Measurements from ENCODE around the gene CIDEC. TPM values are rescaled to one million over a fixed set of nuclear protein-coding genes. Genes with fewer than 3 reads are reported as not detected.
A peak's percentile ranks its signal among the peaks of the same experiment; 100 is the strongest.

The CIDEC gene
- total RNA-seq, 1 experiment from 2014 or later, result not detected

- DNase-seq (ENCODE audit: low read depth, low spot score) (no peak), ATAC-seq (no peak)
- in situ Hi-C loops (cut with HindIII; ENCODE audit: low pct_unique_long_range_greater_than_20kb, low sequenced_read_pairs), result no loop called here
- no peak overlapping the region for H3K27ac ChIP-seq (ENCODE audit: low read length)
- intact Hi-C loops (cut with micrococcal nuclease; ENCODE audit: unreplicated experiment), result no loop called here
- peaks cover 4% of the 10 kb centered on the region; the same call in 1 of the 2 replicates for H3K36me3 ChIP-seq (ENCODE audit: control insufficient read depth, insufficient read depth, low read length)
- H3K4me1 ChIP-seq (ENCODE audit: control insufficient read depth, insufficient read depth, low read length), result peaks cover 12% of the 10 kb centered on the region
- H3K4me3 ChIP-seq (ENCODE audit: low read depth in 2 of 2, low read length in 2 of 2), result no peak overlapping the region
- ChIA-PET POLR2A (interaction anchor here (0.6 kb wide), 1 partner anchor 56 kb away, joined by 3 read pairs; no protein-coding TSS in a partner anchor), CTCF (no interaction called here)
- TF ChIP-seq REST (IDR thresholded peaks at IDR 0.05; ENCODE audit: insufficient read depth in 1 of 2, low read depth in 2 of 2, low read length in 1 of 2) (no peak), POLR2AphosphoS5 (IDR thresholded peaks at IDR 0.05; ENCODE audit: low read depth, low read length) (no peak), SIN3A (IDR thresholded peaks at IDR 0.05; ENCODE audit: borderline replicate concordance, insufficient read depth, low read depth, low read length) (no peak), CTCF (IDR thresholded peaks at IDR 0.05) (no peak), TCF7L2 (IDR thresholded peaks at IDR 0.05; ENCODE audit: low read depth, low read length) (no peak)
- BruUV-seq (replicated peaks), result no TSS peak
- H3K9me3 ChIP-seq (ENCODE audit: control insufficient read depth, insufficient read depth, low read depth, low read length), result no peaks in the 10 kb centered on the region
- H3K27me3 ChIP-seq (ENCODE audit: control insufficient read depth, insufficient read depth, low read length), result no peaks in the 10 kb centered on the region
These were observed 6.3 kb upstream of the CIDEC start for GRCh38 chr3:9886328-9886727.

- no peaks in the 10 kb centered on the region for H3K27me3 ChIP-seq (ENCODE audit: control insufficient read depth, insufficient read depth, low read length)
- DNase-seq (ENCODE audit: low read depth, low spot score) (peak; percentile 41), ATAC-seq (peak; percentile 94)
- H3K27ac ChIP-seq (ENCODE audit: low read length), result no peak overlapping the region
- ChIA-PET POLR2A (interaction anchor here (0.6 kb wide), 1 partner anchor 155 kb away, joined by 11 read pairs; no protein-coding TSS in a partner anchor), CTCF (interaction anchor here (0.5 kb wide), 1 partner anchor 19 kb away, joined by 3 read pairs; no protein-coding TSS in a partner anchor)
- no peak for TF ChIP-seq SIN3A (IDR thresholded peaks at IDR 0.05; ENCODE audit: borderline replicate concordance, insufficient read depth, low read depth, low read length)
- no peak for TF ChIP-seq CTCF (IDR thresholded peaks at IDR 0.05)
- no peak for TF ChIP-seq POLR2AphosphoS5 (IDR thresholded peaks at IDR 0.05; ENCODE audit: low read depth, low read length)
- no peak for TF ChIP-seq TCF7L2 (IDR thresholded peaks at IDR 0.05; ENCODE audit: low read depth, low read length)
- TF ChIP-seq REST (IDR thresholded peaks at IDR 0.05; ENCODE audit: insufficient read depth in 1 of 2, low read depth in 2 of 2, low read length in 1 of 2), result no peak
- H3K4me3 ChIP-seq (ENCODE audit: low read depth in 2 of 2, low read length in 2 of 2), result no peak overlapping the region
- no TSS peak for BruUV-seq (replicated peaks)
- in situ Hi-C loops (cut with HindIII; ENCODE audit: low pct_unique_long_range_greater_than_20kb, low sequenced_read_pairs), result no loop called here
- peaks cover 12% of the 10 kb centered on the region for H3K4me1 ChIP-seq (ENCODE audit: control insufficient read depth, insufficient read depth, low read length)
- H3K36me3 ChIP-seq (ENCODE audit: control insufficient read depth, insufficient read depth, low read length), result no peaks in the 10 kb centered on the region
- no peaks in the 10 kb centered on the region for H3K9me3 ChIP-seq (ENCODE audit: control insufficient read depth, insufficient read depth, low read depth, low read length)
- intact Hi-C loops (cut with micrococcal nuclease; ENCODE audit: unreplicated experiment), result no loop called here
These were observed 4.6 kb upstream of the CIDEC start for GRCh38 chr3:9884555-9885165.
